Cardiac fibroblast (primary cell): ENCODE measurements around the gene RIMOC1.

Experiments used
- DNase-seq, 2 donors: peaks; one replicate each; pipeline versions ENCODE4 v3.0.0 to v3.0.0-alpha.2; 2010; ENCODE audit warnings: low read depth in 2 of 2
- H3K4me3 ChIP-seq, 2 donors: replicated peaks in 1 of 2; 1 replicate in 1 of 2; 2 replicates in 1 of 2; pipeline ENCODE4 v1.5.1; 2011; ENCODE audit warnings: low read depth in 2 of 2, low read length in 2 of 2, mild to moderate bottlenecking in 2 of 2, moderate library complexity in 1 of 2
- CTCF ChIP-seq: IDR thresholded peaks from one replicate; pipeline ENCODE4 v1.5.1; 2011; ENCODE audit warnings: low read depth, mild to moderate bottlenecking, low read length, inconsistent platforms

Gene RIMOC1

DNA sequence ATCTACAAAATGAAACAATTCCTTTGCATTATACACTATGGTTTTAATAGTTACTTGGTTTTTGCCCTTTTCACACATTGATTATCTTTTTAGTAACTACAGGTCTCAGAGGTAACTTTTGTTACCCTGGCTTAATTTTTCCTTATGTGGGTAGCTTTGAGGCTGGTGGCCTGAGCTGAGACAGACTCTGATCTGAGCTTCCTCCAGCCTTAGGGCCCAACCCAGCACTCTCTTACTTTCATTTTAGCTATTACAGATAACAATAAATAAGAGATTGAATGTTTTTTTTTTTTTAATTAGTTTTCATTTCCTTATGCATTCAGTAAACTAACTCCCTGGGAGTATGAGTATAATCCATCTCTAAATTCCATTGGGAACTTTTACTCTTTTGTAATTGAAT, 18.9 kb upstream of the RIMOC1 start:
- TF ChIP-seq CTCF: no peak
- no peak for DNase-seq
- no peak overlapping the region for H3K4me3 ChIP-seq

DNA sequence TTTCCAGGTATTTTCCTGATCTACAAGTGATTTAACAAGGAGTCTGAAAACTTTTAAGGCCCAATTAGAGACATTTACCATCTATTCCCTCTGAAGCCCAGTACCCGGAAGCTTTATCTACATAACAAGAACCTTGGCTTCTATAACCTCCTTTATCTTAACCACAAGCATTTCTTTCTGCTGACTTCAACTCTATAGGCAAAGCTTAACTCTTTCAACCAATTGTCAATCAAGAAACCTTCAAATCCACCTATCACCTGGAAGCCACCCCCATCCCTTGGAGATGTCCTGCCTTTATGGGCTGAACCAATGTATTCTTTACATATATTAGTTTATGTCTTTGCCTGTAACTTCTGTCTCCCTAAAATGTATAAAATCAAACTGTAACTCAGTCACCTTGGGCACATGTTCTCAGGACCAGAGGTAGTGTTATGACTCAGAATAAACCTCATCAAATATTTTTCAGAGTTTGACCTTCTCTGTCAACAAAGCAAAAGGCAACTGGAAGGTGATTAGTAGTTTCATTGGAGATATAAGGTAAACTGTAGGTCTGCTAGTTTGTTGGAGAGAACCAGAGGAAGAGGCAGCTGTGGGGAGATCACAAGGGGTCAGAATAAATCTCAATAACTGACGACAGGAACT, 13.0 kb upstream of the RIMOC1 start:
- H3K4me3 ChIP-seq: no peak overlapping the region
- no peak for TF ChIP-seq CTCF
- DNase-seq: no peak

- no peak for DNase-seq
- no peak for TF ChIP-seq CTCF
- H3K4me3 ChIP-seq: no peak overlapping the region
Measured at GRCh38 chr5:41892031-41892430, 12.1 kb upstream of the RIMOC1 start.

- H3K4me3 ChIP-seq: no peak overlapping the region
- no peak for TF ChIP-seq CTCF
- DNase-seq: no peak
Measured at GRCh38 chr5:41893074-41893851, 10.9 kb upstream of the RIMOC1 start.

DNA sequence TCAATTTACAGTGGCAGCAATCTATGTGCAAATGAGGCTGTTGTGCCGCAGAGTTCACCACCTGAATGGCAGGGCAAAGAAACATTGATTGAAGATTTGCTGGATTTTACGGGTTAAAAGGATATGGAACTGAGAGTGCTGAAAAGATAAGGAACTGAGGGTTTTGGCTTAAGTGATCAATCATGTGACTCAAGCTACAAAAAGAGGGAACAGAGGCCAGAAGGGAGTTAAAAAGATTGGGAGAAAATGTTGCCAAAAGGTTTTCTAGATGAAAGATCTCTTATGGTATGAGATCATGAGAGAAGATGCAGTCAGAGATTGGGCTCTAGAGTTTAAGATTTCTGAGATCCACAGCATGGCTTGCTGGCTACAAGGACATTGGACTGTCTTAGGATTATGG, 7.9 kb upstream of the RIMOC1 start:
- DNase-seq: no peak
- TF ChIP-seq CTCF: no peak
- H3K4me3 ChIP-seq: no peak overlapping the region

DNA sequence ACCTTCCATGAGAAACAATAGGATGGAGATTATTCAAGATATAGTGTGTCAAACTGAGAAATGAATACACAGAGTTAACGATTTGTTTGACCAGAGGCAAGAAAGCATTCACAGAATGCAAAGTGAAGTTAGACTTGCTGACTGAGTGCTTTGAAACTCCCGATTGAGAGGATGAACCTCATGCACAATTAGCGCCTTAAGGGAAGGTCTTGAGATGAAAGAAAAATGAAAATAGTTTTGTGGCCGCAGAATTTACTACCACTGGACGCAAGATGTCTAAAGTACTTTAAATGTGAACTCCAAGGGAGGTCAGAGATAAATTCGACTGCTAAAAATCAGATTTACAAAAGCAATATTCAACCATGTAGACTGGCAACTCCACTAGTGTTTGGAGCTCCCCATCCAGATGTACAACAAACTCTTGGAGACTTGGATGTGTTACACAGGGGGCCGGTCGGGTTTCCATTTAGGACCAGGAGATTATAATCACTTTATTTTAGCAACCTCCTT, 707 bp upstream of the RIMOC1 start:
- DNase-seq: no peak
- TF ChIP-seq CTCF: no peak
- peak overlapping the region; percentile 52 to 92 for H3K4me3 ChIP-seq
